Renal cortex interstitium (tissue), 15 donors: Measurements from ENCODE around the gene MIPOL1. TPM values are rescaled to one million over a fixed set of nuclear protein-coding genes. Genes with fewer than 3 reads are reported as not detected.
"Not testable (repeated sequence)": the region's sequence is repeated elsewhere in the genome, so short reads cannot be mapped to it uniquely, and the experiment has no call there.

Experiments used
- DNase-seq, 11 donors: peaks; one replicate each; pipeline ENCODE4 v3.0.0-alpha.2; 2013; ENCODE audit warnings: low read depth in 9 of 11, low spot score in 4 of 11; ENCODE audit errors: extremely low read depth in 1 of 11
- long read RNA-seq, 16 experiments: transcript quantifications; one replicate each; lab custom pipeline, GENCODE V29; 2026
- polyA plus RNA-seq, 3 donors: library from polyadenylated mRNA; unstranded; fragments of 120-200 nt; gene quantifications; one replicate each; pipeline ENCODE4 v1.2.1, GENCODE V29; 2013; ENCODE audit not compliant: insufficient read length in 3 of 3

MIPOL1 gene, protein sequence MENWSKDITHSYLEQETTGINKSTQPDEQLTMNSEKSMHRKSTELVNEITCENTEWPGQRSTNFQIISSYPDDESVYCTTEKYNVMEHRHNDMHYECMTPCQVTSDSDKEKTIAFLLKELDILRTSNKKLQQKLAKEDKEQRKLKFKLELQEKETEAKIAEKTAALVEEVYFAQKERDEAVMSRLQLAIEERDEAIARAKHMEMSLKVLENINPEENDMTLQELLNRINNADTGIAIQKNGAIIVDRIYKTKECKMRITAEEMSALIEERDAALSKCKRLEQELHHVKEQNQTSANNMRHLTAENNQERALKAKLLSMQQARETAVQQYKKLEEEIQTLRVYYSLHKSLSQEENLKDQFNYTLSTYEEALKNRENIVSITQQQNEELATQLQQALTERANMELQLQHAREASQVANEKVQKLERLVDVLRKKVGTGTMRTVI
- polyA plus RNA-seq: 10 to 100 TPM in 1 of 3 donors, 1 to 10 TPM in 2; 8.9 to 13.0 (median 9.8) TPM
- long read RNA-seq, donor 1: 0 reads
- long read RNA-seq, donor 2: 0 reads
- long read RNA-seq, donor 3: 0 reads
- long read RNA-seq, donor 4: 0 reads
- long read RNA-seq, donor 5: 0 reads
- long read RNA-seq, donor 6: 0 reads
- long read RNA-seq, donor 7: 0 reads
- long read RNA-seq, donor 8: 0 reads
- long read RNA-seq, donor 9: 0 reads
- long read RNA-seq, donor 10: 0 reads
- long read RNA-seq, donor 11: 0 reads
- long read RNA-seq, donor 12: 0 reads
- long read RNA-seq, donor 13: 0 reads
- long read RNA-seq, donor 14: 0 reads
- long read RNA-seq, donor 15: 0 reads
- long read RNA-seq, donor 16, full-length matches to known transcripts: 2 of 2 reads
- long read RNA-seq, donor 16, partial matches to known transcripts: 0 of 2 reads
- long read RNA-seq, donor 16, other reads (novel, unspliced or antisense): 0 of 2 reads

DNA sequence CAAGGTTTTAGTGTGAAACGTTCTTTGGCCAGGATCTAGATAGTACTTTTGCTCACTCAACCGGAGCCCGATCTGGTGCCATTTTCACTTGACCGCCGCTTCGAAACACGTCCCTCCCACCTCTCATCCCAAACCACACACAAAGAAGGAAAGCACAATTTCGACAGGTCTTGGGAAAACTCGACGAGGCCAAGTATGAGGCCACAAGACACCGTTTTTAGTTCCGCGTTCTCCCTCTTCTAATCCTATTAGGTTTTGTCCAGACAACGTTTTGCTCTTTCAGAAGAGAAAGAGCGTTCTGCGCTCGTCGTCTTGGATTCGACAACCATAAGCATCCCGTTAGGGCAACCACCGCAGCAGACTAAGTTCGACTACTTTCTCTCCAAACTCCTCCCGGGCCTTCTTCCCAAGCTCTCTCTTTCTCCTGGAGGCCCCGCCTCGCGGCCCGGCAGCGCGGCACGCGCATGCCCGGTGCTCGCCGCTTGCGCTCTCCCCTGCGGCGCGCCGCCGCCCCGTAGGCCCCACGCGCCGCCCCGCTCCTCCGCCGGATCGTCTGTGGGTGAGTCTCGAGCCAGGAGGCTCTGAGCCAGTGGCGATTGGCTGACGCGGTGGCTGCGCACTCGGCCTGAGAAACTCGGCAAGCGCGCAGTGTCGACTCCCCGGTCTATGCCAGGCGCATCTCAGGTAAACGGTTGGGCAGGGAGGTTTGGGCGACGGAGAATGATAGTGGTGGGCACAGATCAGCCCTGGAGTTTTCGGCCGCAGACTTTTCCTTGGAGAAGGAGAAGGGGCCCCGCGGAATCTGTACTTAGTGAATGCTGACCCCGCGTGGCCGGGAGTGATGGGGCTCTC is at the start of gene MIPOL1:
MIPOL1 (plus strand) TSS at position 517 of the 852 bp plus-strand sequence. CDS start 49,952 bp downstream, outside the sequence.
- peak; percentile 53 to 83 (median 79) for DNase-seq

DNA sequence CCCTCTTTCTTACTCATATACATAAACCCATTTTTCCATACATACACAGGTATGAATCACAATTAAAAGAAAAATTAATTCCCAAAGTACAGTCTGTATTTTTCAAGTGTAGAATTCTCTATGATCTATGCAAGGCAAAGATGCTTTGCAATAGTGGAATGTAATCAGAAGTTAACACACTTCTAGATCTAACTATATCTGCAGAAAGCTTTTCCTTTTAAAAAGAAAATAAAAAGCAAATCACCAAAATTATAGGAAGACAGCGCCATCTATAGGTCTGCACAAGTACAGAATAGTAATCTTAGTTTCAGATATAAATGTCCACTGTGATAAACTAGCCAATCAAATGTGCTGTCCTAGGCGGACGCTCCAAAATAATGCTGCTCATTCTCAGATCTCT is 47.3 kb upstream of the MIPOL1 start:
- peak in 3 of 11 donors; percentile 29 to 35 (median 31) for DNase-seq

DNA sequence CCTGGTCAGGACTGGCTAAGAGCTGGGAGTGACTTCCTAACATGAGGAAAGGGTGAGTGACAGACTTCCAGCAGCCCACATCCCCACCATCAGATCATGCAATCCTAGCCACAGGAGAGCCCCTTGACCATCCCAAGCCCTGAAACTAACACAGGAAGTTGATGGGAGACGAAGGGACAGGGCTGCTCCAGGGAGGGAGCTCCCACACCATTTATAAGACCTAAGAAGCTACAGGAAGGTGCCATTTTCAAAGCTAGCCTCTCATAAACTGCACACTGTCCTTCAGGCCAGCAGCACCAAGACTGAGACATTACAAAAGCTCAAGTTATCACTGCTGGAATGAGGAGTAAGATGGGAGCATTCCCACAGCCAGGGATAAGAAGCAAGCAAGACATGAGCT is 44.7 kb upstream of the MIPOL1 start:
- no peak for DNase-seq

DNA sequence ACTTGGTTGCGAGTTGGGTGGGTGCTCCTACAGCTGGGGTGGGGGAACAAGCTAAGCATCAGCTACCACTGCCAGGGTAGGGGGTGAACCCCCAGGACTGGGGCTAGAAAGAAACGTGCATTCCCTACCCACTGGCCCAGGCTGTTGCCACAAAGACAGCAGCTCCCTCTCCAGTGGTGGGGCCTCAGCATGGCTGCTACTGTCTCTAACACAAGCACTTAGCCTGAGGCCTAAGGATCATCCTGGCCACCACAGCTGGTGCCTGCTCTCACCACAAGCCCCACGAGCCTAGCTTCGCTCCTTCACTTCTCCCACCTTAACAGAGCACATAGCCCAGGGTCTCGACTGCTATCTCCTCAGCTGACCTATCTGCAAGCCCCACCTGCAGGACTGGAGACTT is 44.3 kb upstream of the MIPOL1 start:
- no peak for DNase-seq

DNA sequence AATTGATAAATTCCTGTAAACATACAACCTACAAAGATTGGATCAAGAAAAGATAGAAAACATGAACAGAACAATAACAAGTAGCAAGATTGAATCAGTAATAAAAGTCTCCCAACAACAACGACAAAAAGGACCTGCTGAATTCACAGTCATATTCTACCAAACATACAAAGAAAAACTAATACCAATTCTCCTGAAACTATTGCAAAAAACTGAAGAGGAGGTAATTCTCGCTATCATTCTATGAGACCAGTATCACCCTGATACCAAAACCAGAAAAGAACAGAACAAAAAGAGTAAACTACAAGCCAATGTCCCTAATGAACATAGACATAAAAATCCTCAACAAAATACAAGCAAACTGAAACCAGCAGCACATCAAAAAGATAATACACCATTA is 39.8 kb upstream of the MIPOL1 start:
- DNase-seq: no peak

DNA sequence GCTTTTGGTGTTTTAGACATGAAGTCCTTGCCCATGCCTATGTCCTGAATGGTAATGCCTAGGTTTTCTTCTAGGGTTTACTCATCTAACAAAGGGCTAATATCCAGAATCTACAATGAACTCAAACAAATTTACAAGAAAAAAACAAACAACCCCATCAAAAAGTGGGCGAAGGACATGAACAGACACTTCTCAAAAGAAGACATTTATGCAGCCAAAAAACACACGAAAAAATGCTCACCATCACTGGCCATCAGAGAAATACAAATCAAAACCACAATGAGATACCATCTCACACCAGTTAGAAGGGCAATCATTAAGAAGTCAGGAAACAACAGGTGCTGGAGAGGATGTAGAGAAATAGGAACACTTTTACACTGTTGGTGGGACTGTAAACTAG is 35.4 kb upstream of the MIPOL1 start:
- DNase-seq: not testable (repeated sequence)

DNA sequence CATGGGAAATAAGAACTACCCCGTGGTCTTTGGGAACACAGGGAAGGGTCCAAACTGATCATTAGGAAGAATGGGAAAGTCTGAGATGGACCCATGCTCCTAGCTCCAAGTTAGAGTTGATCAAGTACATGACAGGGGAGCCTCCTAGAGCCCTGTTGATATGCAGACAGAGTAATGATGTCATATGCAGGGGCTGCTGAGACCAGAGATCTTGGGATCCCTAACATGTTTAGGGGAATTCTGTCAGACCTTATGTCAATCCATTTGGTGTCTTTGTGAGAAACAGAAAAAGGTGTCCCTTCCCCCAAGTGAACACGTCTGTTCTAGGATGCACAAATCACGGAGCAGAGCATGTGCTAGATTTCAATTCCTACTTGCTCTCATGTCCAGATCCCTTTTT is 31.9 kb upstream of the MIPOL1 start:
- DNase-seq: no peak

DNA sequence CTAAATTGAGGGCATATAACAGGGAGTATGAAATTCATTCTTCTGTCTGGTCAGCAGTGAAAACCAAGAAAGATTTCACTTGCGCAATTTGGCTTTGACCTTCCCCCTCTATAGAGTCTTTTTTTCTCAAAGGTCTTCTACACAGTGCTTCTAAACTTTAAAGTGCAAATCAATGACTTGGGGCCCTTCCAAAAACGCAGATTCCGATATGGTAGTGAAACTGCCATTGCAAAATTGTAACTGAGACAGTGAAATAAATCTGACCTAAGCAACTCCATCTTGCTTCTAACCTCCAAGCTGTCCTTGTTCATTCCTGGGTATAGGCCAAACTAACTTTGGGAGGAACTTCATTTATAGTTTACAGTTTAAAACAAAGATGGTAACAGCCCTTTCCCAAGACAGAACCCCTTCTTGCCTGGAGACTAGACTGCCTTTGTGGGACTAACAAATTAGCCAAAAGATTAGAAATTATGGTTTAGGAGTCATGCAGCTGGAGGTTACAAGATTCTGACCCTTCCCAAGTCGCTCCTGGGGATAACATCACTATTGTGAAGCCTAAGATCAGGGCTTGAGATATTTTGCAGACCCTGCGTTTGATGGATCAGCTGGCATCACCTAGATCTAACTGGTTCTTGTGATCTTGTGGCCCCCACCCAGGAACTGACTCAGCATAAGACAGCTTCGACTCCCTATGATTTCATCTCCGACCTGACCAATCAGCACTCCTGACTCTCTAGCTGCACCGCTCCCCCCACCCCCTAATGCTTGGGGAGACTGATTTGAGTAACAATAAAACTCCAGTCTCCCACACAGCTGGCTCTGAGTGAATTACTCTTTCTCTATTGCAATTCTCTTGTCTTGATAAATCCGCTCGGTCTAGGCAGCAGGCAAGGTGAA is 30.3 kb upstream of the MIPOL1 start:
- DNase-seq: no peak

DNA sequence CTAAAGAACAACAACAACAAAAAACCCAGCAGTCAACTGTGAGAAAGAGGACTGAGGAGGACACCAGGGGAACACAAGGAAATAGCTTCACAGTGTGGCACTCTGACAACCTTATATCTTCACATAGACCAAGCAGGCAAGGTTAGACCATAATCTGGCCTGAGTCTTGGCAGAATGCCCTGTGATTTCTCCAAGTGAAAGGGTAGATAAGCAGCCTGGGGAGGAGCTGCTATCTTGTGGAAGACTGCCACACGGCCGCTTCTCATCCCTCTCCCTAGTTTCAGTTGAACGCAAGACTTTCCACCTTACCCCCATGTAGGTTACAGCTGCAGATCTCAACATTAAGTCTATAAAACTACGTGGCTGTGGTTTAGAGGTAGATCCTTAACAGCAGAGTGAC is 29.0 kb upstream of the MIPOL1 start:
- no peak for DNase-seq

DNA sequence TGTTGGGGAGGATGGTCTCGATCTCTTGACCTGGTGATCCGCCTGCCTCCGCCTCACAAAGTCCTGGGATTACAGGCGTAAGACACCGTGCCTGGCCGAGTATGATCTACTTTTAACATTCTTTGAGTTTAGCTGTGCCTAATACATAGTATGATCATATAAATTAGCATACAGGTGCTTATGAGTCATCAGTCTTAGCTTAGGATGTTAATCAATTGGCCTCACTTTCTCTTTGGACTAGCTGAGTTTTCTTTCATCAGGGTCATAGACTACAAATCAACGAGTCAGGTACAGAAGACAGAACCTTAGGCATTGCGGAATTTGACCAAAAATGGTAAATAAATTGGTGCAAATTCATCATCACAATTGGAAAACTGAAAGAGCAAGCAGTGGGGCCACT is 27.5 kb upstream of the MIPOL1 start:
- no peak for DNase-seq

DNA sequence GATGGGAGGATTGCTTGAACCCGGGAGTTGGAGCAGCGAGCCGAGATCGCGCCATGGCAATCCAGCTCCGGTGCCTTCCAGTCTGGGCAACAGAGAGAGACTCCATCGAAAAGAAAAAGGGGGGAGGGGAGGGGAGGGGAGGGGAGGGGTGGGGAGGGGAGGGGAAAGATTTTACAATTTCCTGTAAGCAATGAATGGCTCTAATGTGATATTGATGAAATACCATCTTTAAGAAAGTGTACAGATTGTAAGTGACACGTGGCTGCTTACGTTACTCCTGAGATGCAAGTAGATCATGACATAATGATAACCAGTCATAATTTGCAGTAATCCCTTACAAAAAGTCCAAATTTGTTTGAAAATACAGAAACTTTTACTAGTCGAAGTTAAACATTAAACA is 26.7 kb upstream of the MIPOL1 start:
- DNase-seq: no peak

DNA sequence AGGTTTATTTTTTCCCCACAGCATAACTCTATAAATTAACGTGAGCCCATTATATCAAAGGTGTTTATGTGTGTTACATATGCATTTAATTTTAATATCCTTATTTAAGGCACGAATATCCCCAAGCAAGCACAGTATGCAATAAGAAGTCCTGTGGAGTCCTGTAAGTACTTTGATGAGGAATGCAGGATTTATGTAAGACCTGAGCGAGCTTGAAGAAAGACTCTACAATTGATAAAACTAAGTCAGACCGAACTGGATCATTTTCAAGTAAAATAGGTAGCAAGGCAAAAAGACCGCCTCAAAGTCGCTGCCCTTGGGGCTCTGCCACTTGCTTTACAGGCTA is 26.1 kb upstream of the MIPOL1 start:
- no peak for DNase-seq

DNA sequence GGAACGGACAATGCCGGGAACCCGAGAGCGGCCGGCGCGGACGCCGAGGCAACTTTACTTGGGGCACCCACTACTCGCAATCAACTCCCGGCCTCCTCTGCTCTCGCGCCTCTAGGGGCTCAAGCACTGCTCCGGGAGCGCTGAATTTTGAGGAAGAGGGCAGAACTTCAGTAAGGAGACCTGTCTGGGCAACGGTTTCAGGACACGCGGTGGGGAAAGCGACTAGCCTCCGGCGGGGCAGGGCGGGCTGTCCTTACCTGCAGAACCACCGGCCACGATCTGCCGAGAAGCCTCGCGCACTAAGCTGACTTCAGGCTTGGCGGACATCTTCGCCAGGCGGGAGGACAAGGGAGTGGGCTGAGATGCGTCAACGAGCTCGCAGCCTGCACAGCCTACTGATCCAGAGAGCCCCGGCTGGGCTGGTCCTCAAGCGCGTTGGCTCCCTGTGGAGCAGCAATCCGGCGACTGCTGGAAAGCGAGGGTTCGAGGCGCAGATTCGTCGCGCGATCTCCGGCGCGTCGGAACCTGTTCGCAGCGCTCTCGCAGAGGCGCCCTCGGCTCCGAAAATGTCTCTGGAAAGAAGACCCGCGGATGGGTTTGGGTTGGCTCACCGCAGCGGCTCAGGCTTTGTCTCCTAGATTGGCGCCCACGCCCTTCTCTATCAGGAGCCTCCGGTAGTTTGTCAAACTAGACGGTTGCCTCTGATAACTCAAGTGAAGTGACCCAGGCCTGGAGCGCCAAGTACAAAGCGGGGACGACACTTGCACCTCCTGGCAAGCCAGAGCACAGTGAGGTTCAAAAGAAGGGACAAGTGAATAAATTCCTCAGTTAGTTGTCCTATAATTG is 25.5 kb upstream of the MIPOL1 start, which contains the start of gene SLC25A21:
SLC25A21 (minus strand) TSS at position 583 of the 846 bp plus-strand sequence.
- DNase-seq: peak; percentile 53 to 77 (median 72)

DNA sequence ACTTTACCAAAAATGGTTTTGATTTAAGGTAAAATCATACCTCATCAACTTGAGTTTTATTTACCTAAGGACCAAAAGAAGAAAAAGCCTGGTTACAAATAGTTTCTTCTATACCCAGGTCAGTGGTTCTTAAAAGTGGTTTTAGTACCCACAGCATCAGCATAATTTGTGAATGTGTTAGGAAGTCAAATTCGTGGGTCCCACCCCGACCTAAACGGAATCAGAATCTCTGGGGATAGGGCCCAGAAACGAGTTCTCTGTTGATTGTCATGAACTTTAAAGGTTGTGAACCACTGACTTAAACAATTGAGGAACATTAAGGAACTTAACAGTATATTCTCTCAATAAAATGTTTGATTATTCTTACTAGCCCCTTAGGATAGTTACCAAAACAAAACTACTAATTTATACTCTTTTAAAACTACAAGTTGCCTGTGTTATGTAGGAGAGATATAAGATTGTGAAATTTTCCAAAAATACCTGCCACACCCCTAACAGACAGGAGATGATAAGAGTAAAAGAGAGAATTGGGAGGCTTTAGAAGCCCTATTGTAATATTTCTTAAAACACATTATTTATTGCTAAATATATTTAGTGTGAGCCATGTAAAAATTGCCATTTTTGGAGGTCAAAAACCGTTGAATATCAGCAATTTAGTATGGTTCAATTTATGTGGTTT is 24.7 kb upstream of the MIPOL1 start:
- DNase-seq: no peak

DNA sequence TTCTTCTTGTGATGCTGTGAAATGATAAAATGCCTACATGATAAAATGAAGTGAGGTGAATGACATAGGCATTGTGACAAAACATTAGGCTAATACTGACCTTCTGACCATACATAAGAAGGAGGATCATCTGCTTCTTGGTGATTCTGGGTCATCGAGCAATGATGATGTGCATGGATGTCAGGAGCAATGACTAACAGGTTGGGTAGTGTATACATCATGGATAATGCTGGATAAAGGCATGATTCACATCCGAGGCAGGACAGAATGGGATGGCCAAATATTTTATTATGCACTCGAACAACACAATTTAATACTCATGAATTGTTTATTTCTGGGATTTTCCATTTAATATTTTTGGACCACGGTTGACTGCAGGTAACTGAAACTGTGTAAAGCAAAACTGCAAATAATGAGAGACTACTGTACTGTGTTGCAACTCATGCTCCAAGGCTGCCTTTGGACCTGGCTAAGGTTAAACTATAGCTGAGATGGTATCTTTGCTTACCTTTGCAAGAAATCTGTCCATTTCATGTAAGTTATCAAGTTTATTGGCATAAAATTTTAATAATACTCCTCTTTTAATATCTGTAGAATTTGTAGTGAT is 17.7 kb upstream of the MIPOL1 start:
- no peak for DNase-seq

DNA sequence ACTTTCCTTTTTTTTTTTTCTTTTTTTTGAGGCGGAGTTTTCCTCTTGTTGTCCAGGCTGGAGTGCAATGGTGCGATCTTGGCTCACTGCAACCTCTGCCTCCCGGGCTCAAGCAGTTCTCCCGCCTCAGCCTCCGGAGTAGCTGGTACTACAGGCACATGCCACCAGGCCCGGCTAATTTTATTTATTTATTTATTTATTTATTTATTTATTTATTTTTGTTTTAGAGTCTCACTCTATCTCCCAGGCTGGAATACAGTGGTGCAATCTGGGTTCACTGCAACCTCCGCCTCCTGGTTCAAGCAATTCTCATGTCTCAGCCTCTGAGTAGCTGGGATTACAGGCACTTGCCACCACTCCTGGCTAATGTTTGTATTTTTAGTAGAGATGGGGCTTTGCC is 16.9 kb upstream of the MIPOL1 start:
- not testable (repeated sequence) for DNase-seq
